IPS DF 6.9 (cell line): Measurements from ENCODE around the gene ANKRD35.

Experiments used
- DNase-seq: peaks from one replicate; pipeline ENCODE4 v3.0.0-alpha.2; 2013; ENCODE audit warnings: low read depth, low spot score
- H3K27ac ChIP-seq: one replicate; pipeline ENCODE4 v1.5.1; 2013; ENCODE audit warnings: low read length, control low read depth
- H3K27me3 ChIP-seq: 2 replicates; pipeline ENCODE4 v1.6.1; 2013; ENCODE audit warnings: mild to moderate bottlenecking, low read length; ENCODE audit not compliant: control insufficient read depth, insufficient read depth
- H3K36me3 ChIP-seq: 2 replicates; pipeline ENCODE4 v1.6.1; 2013; ENCODE audit warnings: low read length; ENCODE audit not compliant: control insufficient read depth, insufficient read depth
- H3K4me1 ChIP-seq: 2 replicates; pipeline ENCODE4 v1.6.1; 2013; ENCODE audit warnings: low read length; ENCODE audit not compliant: control insufficient read depth, insufficient read depth
- H3K4me3 ChIP-seq: 2 replicates; pipeline ENCODE4 v1.5.1; 2013; ENCODE audit warnings: mild to moderate bottlenecking, low read length
- H3K9me3 ChIP-seq: 2 replicates; pipeline ENCODE4 v1.6.1; 2013; ENCODE audit warnings: low read length, inconsistent platforms; ENCODE audit not compliant: control insufficient read depth, insufficient read depth
- WGBS: extraction: QIAGEN DNeasy Blood & Tissue Kit; methylation state at CpG from one replicate; pipeline ENCODE4 v1.1.7; 2013; ENCODE audit warnings: mixed read lengths, missing lambda C conversion rate; ENCODE audit not compliant: insufficient read length, insufficient coverage; 5-methylcytosine and 5-hydroxymethylcytosine counted together

The ANKRD35 gene

DNA sequence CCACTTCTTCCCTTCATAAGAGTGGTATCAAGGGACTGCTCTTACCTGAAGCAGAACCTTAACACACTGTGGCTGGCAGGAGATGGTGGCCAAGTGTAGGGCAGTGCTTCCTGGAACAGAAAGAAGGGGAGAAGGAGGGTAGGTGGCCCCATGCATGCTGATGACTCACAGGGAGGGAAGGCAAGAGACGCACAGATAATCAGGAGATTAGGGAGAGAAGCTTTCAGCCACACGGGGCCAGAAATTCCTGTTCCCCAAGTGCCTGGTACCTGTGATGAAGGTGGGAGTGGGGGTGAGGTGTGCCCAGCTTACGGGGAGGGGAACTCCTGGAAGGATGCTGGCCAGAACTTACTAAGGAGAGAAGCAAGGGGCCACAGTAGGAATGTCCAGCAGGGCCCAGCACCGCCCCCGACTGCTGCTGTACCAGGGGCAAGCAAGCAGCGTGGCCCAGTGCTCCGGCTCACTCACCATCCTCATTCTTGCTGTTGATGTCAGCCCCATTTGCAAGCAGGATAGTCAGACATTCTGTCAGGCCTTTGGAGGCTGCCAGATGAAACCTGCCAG, 7.7 kb downstream of the ANKRD35 start:
- no peak overlapping the region for H3K4me3 ChIP-seq
- peaks cover 1% of the 10 kb centered on the region for H3K4me1 ChIP-seq
- DNase-seq = no peak
- H3K27me3 ChIP-seq = no peaks in the 10 kb centered on the region; the same call in 1 of the 2 replicates
- no peaks in the 10 kb centered on the region for H3K36me3 ChIP-seq
- H3K9me3 ChIP-seq = no peaks in the 10 kb centered on the region
- no peak overlapping the region for H3K27ac ChIP-seq
- WGBS = no CpG with 5 or more reads among the region's 7 CpGs

DNA sequence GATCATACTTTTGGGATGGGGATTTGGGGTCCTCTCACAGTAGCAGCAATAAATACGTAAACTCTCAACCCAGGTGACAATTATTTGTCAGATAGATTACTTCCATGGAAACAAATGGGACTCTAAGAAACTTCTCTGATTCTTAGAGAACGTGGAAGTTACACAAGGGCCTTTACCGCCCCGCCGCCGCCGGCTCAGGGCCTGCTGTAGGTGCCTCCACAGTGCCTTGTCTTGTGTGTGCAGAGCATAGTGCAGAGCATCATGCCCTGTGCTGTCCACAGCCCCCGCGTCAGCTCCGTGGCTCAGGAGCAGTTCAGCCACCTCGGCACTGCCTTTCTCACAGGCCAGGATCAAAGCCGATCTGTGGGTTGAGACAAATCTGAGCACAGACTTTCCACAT, 11.0 kb downstream of the ANKRD35 start:
- no CpG with 5 or more reads among the region's 12 CpGs for WGBS
- peaks cover 4% of the 10 kb centered on the region for H3K4me1 ChIP-seq
- H3K9me3 ChIP-seq = no peaks in the 10 kb centered on the region
- H3K4me3 ChIP-seq = no peak overlapping the region
- no peak for DNase-seq
- H3K27me3 ChIP-seq = peaks cover 2% of the 10 kb centered on the region; the same call in 1 of the 2 replicates
- no peaks in the 10 kb centered on the region for H3K36me3 ChIP-seq
- no peak overlapping the region for H3K27ac ChIP-seq

DNA sequence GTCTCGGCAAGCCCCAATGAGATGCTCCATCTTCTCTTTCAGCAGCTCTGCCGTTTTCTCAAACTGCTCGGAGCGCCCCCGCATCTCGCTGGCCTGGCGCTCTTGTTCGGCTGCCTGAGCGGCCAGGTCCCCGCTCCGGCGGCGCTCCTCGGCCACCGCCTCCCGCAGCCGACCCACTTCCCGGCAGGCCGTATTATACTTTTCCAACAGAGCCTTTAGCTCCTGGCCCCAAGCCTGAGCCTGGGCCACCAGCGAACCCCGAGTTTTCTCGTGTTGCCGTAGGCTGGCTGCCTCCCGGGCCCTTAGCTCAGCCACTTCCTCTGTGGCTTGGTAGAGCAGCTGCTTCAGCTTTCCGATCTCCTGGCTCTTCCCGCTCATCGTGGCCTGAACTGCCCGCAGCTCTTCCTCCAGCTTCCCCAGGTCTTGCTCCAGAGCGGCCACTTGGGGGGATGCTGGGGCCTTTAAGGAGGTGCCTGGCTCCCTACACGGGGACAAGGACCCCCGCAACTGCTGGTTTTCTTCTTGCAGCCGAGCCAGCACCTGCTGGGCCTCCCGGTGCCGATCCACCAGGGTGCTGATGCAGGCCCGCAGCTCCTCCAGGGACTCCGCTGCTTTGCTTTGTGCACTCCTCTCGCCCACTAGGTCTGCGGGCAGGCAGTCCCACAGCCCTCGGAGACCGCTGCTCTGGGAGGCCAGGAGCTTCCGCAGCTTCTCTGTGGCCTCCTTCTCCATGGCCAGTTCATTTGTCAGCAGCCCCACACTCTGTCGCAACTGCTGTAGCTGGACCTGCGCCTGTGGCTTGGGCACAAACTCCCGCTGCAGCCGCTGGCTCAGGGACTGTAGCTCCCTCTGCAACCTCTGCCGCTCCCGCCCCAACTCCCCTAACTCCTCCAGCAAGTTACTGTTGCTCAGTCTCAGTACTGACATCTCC, 13.4 kb downstream of the ANKRD35 start:
- no peak for DNase-seq
- Histone ChIP-seq H3K9me3 (no peaks in the 10 kb centered on the region), H3K27me3 (peaks cover 2% of the 10 kb centered on the region; the same call in 1 of the 2 replicates), H3K4me1 (peaks cover 2% of the 10 kb centered on the region), H3K27ac (no peak overlapping the region), H3K36me3 (no peaks in the 10 kb centered on the region), H3K4me3 (peak overlapping the region; percentile 42; the same call in 1 of the 2 replicates)
- WGBS = no CpG with 5 or more reads among the region's 47 CpGs

DNA sequence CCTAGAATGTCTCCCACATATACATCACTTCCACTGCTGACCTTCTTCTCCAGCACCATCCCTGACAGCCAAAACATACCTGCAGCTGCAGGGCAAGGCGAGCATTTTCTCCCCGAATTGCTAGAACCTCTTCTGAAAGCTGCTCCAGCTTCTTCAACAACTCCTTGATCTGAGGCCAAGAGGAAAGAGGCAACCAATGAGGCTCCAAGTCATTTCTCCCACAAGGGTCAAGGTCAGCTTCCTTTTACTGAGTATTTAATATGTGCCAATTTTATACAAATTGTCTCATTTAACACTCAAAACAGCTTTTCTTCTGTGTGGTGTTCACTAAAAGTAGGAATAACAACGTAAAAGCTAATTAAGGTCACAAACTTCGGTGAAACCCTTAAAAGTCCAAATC, 17.4 kb downstream of the ANKRD35 start:
- no peak overlapping the region for H3K27ac ChIP-seq
- no peaks in the 10 kb centered on the region for H3K36me3 ChIP-seq
- H3K4me1 ChIP-seq = peaks cover 2% of the 10 kb centered on the region
- DNase-seq = no peak
- H3K4me3 ChIP-seq = no peak overlapping the region
- peaks cover 2% of the 10 kb centered on the region; the same call in 1 of the 2 replicates for H3K27me3 ChIP-seq
- no peaks in the 10 kb centered on the region for H3K9me3 ChIP-seq
- no CpG with 5 or more reads among the region's 4 CpGs for WGBS

DNA sequence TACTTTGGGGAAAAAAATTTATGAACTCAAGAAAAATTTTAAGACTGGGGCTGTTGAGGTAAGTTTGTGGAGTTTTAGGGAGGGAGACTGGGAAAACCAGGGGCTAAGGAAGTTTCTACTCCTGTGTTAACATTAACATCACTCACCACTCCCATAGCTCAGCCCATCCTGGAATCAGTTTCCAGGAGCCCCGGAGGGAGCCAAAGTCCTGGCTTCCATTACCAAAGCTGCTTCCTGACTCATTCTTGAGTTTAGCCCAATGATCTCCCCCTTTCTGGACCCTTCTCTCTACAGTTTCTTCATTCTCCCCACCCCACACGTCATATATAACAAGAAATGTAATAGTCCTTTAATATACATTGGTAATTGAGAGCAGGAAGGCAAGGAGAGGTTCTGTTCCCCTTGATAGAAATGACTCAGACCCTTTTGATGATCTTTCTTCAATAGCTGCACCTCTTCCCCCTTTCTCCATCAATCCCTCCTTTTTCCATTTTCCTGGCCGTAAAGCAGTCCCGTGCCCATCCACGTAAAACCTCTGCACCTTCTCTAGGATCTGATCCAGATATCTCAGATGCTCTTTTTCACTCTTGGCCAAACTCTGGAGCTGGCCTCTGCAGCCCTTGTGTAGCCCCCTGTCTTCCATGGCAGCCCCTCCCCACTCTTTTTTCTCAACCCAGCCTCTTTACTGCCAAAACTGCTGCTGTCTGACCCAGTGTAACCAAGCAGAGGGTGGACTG, 22.2 kb downstream of the ANKRD35 start:
- H3K9me3 ChIP-seq = no peaks in the 10 kb centered on the region
- H3K4me1 ChIP-seq = no peaks in the 10 kb centered on the region
- no peak overlapping the region for H3K27ac ChIP-seq
- H3K36me3 ChIP-seq = no peaks in the 10 kb centered on the region
- no CpG with 5 or more reads among the region's 5 CpGs for WGBS
- H3K27me3 ChIP-seq = no peaks in the 10 kb centered on the region
- DNase-seq = no peak
- H3K4me3 ChIP-seq = no peak overlapping the region

DNA sequence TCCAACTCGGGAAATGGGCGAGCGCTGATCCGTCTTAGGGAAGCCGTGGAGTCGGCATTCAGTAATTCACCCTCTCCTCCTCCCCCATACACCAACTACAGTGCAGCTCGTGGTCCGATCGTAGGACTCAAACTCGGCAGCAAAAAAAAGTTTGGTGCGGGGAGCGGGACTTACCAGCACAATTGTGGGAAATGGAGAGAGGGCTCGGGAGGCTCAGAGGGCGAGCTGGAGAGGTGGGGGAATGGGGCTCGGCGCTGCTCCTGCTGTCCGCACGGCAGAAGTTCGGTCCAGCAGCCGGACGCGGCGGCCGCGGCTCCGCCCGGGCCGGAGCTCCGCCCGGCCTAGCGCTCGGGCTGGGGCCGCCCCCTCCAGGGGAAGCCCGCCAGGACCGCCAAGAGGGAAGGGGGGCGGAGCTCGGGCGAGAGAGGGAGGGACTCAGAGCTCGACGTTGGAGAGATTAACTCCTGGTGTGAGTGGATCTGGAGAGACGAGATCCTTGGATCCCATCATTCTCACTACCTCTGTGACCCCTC, 26.1 kb downstream of the ANKRD35 start:
- H3K9me3 ChIP-seq = no peaks in the 10 kb centered on the region
- H3K4me3 ChIP-seq = peak overlapping the region; percentile 98; the same call in 1 of the 2 replicates
- no peak overlapping the region for H3K27ac ChIP-seq
- peaks cover 12% of the 10 kb centered on the region; the same call in 1 of the 2 replicates for H3K36me3 ChIP-seq
- no CpG with 5 or more reads among the region's 41 CpGs for WGBS
- H3K4me1 ChIP-seq = peaks cover 2% of the 10 kb centered on the region; the same call in 1 of the 2 replicates
- H3K27me3 ChIP-seq = no peaks in the 10 kb centered on the region
- no peak for DNase-seq

DNA sequence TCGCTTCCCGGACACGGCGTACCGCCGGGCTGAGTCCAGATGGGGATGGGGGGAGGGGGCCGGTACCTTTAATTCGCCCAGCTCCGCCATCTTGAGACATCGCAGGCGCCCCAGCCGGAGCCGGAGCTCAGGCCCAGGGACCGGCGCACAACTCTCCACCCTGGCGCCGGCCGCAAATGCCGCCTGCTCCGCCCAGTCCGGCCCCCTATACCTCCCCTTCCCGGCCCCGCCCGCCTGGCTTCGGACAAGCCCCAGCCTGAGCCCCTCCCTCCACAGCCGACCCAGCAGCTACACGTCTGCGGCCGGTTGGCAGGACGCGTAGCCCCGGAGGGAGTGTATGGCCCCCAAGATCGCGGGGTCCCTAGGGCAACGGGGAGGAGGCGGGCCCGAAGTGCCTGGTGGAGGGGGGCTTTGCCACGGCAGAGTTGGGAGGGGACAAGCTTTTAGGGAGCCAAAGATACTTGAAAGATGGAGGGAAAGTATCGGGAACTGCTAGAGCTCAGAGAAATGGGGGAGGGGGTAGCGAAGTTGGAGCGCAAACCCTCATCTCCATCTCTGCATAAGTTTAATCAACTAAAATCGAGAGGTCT, 26.7 kb downstream of the ANKRD35 start, which contains the start of gene PIAS3:
TSS of gene PIAS3 (minus strand) at position 181 of the 590 bp plus-strand sequence. CDS start at position 90, 91 bp downstream.
- H3K9me3 ChIP-seq = no peaks in the 10 kb centered on the region
- H3K27ac ChIP-seq = no peak within 1 kb of the TSS
- peak within 1 kb of the TSS; percentile 98 for H3K4me3 ChIP-seq
- no peaks in the 10 kb centered on the region for H3K27me3 ChIP-seq
- no CpG with 5 or more reads among the region's 42 CpGs for WGBS
- H3K4me1 ChIP-seq = peaks cover 2% of the 10 kb centered on the region; the same call in 1 of the 2 replicates
- DNase-seq = no peak
- peaks cover 13% of the 10 kb centered on the region; the same call in 1 of the 2 replicates for H3K36me3 ChIP-seq

DNA sequence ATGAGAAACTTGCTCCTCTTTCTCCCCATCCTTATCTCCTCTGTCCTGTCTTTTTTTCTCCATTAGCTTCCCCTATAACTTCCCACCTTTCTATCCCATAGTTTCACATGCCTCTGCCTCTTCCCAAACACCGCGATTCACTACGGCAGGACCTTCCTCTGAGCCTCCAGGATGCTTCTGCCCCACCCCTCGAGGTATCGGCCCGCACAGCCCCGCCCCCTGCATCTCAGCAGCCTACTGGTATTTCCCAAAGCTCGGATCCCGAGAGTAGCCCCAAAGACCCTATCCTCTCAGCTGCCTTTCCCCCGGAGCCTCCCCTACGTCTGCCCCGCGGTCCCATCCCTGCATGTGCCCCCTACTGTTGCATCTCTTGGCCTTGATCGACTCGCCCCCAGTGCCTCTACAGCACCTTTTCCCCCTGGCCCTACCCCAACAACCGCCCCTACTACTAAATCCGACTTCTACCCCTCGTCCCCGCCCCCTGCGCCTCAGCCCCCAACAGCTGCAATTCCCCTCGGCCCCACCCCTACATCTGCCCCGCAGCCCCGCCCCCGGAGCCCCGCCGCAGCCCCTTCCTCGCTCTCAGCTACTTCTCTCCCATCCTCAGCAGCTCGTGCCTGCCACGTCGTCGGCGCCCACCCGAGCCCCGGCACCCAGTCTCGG, 27.3 kb downstream of the ANKRD35 start:
- Histone ChIP-seq H3K4me3 (peak overlapping the region; percentile 98; the same call in 1 of the 2 replicates), H3K27ac (no peak overlapping the region), H3K27me3 (no peaks in the 10 kb centered on the region), H3K36me3 (peaks cover 20% of the 10 kb centered on the region), H3K9me3 (no peaks in the 10 kb centered on the region), H3K4me1 (peaks cover 2% of the 10 kb centered on the region; the same call in 1 of the 2 replicates)
- no peak for DNase-seq
- WGBS = no CpG with 5 or more reads among the region's 35 CpGs

DNA sequence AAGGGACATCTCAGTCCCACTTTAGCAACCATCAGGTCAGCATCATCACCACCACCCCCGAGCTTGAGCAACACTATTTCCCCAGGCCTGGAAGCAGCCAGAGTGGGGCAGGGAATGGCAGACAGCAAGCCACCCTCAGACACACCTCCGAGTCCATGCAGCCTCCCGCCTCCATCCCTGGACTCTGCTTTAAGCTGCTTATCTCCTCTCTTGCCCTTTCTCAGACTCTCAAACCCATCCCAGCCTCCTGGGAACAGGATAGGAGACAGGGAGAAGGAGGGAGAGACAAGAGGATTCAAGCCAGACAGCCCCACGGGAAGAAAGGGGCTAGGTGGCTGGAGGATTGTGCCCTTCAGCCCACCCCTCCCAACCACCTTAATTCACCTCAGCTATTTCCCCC, 28.5 kb downstream of the ANKRD35 start:
- H3K27me3 ChIP-seq = no peaks in the 10 kb centered on the region
- WGBS = no CpG with 5 or more reads among the region's 4 CpGs
- H3K9me3 ChIP-seq = no peaks in the 10 kb centered on the region
- DNase-seq = no peak
- H3K4me3 ChIP-seq = no peak overlapping the region
- H3K27ac ChIP-seq = no peak overlapping the region
- H3K4me1 ChIP-seq = peaks cover 2% of the 10 kb centered on the region; the same call in 1 of the 2 replicates
- peaks cover 20% of the 10 kb centered on the region for H3K36me3 ChIP-seq
